NT2/D1 (cell line): ENCODE data around the gene ZFYVE9.

Source experiments
- DNase-seq: peaks from one replicate; pipeline ENCODE4 v3.0.0-alpha.2; 2011; ENCODE audit warnings: low read depth, low spot score
- H3K27me3 ChIP-seq: 2 replicates; pipeline ENCODE4 v1.6.0; 2011; ENCODE audit warnings: mild to moderate bottlenecking; ENCODE audit not compliant: insufficient read length, insufficient read depth
- H3K36me3 ChIP-seq: 2 replicates; pipeline ENCODE4 v1.6.1; 2011; ENCODE audit warnings: mild to moderate bottlenecking, low read length, mixed read lengths; ENCODE audit not compliant: insufficient read depth, insufficient read length
- H3K4me1 ChIP-seq: 2 replicates; pipeline ENCODE4 v1.5.1; 2011; ENCODE audit not compliant: insufficient read depth, insufficient read length
- H3K4me3 ChIP-seq: 2 replicates; pipeline ENCODE4 v1.5.1; 2011; ENCODE audit warnings: low read depth; ENCODE audit not compliant: insufficient read length
- H3K9ac ChIP-seq: 2 replicates; pipeline ENCODE4 v1.6.0; 2011; ENCODE audit warnings: low read depth; ENCODE audit not compliant: insufficient read length
- H3K9me3 ChIP-seq: 2 replicates; pipeline ENCODE4 v1.5.1; 2011; ENCODE audit warnings: mild to moderate bottlenecking, low read length; ENCODE audit not compliant: insufficient read depth
- SUZ12 ChIP-seq: IDR thresholded peaks from 2 replicates; pipeline ENCODE4 v1.6.1; 2011; ENCODE audit not compliant: insufficient read length, insufficient read depth; ENCODE audit errors: extremely low read depth
- YY1 ChIP-seq: IDR thresholded peaks from 2 replicates; pipeline ENCODE4 v1.6.1; 2011; ENCODE audit not compliant: insufficient read length, insufficient read depth
- ZNF274 ChIP-seq: IDR thresholded peaks from 2 replicates; pipeline ENCODE4 v1.6.1; 2011; ENCODE audit warnings: mild to moderate bottlenecking, low read depth, low read length

The ZFYVE9 gene

GRCh38 chr1:52296345-52296744 lies 154.5 kb downstream of the ZFYVE9 start:
- Histone ChIP-seq H3K4me3 (no peak overlapping the region), H3K9ac (no peak overlapping the region), H3K27me3 (no peaks in the 10 kb centered on the region), H3K36me3 (peaks cover 5% of the 10 kb centered on the region), H3K9me3 (no peaks in the 10 kb centered on the region), H3K4me1 (no peaks in the 10 kb centered on the region)
- DNase-seq, result no peak
- no peak for TF ChIP-seq YY1
- no peak for TF ChIP-seq SUZ12
- no peak for TF ChIP-seq ZNF274

GRCh38 chr1:52305417-52306226 lies 163.7 kb downstream of the ZFYVE9 start:
- no peak overlapping the region for H3K9ac ChIP-seq
- peaks cover 15% of the 10 kb centered on the region for H3K36me3 ChIP-seq
- H3K27me3 ChIP-seq, result no peaks in the 10 kb centered on the region
- DNase-seq, result no peak
- no peak overlapping the region for H3K4me3 ChIP-seq
- no peak for TF ChIP-seq YY1
- no peak for TF ChIP-seq ZNF274
- no peak for TF ChIP-seq SUZ12
- H3K9me3 ChIP-seq, result no peaks in the 10 kb centered on the region
- peaks cover 3% of the 10 kb centered on the region for H3K4me1 ChIP-seq

DNA sequence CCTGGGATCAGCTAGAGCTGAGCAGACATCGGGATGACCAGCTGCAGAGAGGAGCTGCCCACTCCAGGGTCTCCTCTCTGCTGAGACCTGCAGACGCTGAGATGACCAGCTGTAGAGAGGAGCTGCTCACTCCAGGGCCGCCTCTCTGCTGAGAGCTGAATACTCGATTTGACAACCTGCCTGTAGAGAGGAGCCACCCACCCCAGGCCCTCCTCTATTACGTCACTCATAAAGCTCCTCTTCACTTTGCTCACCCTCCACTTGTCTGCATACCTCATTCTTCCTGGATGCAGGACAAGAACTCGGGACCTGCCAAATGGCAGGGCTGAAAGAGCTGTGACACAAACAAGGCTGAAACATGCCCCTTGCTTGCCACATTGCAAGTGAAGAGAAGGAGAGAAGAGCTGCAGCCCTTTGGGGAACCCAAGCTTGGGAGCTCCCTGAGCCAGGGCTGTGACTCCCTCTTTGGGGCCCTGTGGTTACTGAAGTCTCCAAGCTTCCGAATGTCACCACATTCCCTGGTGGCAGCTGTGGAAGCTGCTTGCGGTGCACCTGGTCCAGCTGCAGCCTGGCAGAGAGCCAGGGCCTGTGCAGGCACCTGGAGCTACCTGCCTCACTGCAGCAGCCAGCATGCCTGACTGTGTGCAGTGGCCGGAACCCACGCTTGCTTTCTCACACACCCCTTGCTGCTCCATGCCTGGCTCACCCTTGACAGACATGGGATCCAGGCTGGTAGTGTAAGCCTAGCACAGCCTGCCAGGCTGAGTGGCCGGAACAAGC lies 164.5 kb downstream of the ZFYVE9 start:
- Histone ChIP-seq H3K9ac (no peak overlapping the region), H3K4me3 (no peak overlapping the region), H3K36me3 (peaks cover 15% of the 10 kb centered on the region), H3K27me3 (no peaks in the 10 kb centered on the region), H3K9me3 (no peaks in the 10 kb centered on the region), H3K4me1 (peaks cover 3% of the 10 kb centered on the region)
- DNase-seq, result no peak
- TF ChIP-seq ZNF274, result no peak
- TF ChIP-seq SUZ12, result no peak
- no peak for TF ChIP-seq YY1

DNA sequence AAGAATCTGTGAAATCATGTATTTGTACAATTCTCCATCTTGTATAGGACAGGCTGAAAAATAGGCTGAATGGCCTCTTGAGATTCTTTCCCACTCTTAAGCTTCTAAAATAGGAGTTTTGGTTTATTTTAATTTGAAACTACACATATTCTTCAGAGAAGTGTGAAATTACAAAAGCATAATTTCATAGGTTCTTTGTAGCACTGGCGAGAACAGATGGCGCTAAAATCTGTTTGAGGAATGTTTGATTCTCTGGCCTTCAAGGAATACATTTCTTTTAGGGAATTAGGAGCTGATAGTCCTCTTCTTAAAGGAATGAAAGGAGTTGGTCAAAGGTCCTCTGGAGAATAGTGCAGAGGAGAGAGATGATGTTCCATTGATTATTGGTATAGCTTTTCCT lies 179.2 kb downstream of the ZFYVE9 start:
- no peak for DNase-seq
- Histone ChIP-seq H3K9me3 (no peaks in the 10 kb centered on the region), H3K4me1 (peaks cover 3% of the 10 kb centered on the region), H3K36me3 (no peaks in the 10 kb centered on the region), H3K9ac (no peak overlapping the region), H3K27me3 (no peaks in the 10 kb centered on the region), H3K4me3 (no peak overlapping the region)
- TF ChIP-seq SUZ12 (no peak), ZNF274 (no peak), YY1 (no peak)

- TF ChIP-seq ZNF274 (no peak), SUZ12 (no peak), YY1 (no peak)
- Histone ChIP-seq H3K4me1 (peaks cover 3% of the 10 kb centered on the region), H3K9me3 (no peaks in the 10 kb centered on the region), H3K27me3 (no peaks in the 10 kb centered on the region), H3K36me3 (no peaks in the 10 kb centered on the region), H3K9ac (no peak overlapping the region), H3K4me3 (no peak overlapping the region)
- DNase-seq, result no peak
Measured at GRCh38 chr1:52323731-52324130, 181.8 kb downstream of the ZFYVE9 start.

GRCh38 chr1:52325786-52326185 lies 183.9 kb downstream of the ZFYVE9 start:
- H3K36me3 ChIP-seq, result no peaks in the 10 kb centered on the region
- TF ChIP-seq YY1, result no peak
- no peak for TF ChIP-seq ZNF274
- TF ChIP-seq SUZ12, result no peak
- DNase-seq, result no peak

GRCh38 chr1:52328615-52329014 lies 186.7 kb downstream of the ZFYVE9 start:
- Histone ChIP-seq H3K9me3 (no peaks in the 10 kb centered on the region), H3K9ac (no peak overlapping the region), H3K4me3 (no peak overlapping the region), H3K4me1 (peaks cover 1% of the 10 kb centered on the region), H3K36me3 (no peaks in the 10 kb centered on the region), H3K27me3 (no peaks in the 10 kb centered on the region)
- no peak for TF ChIP-seq ZNF274
- TF ChIP-seq SUZ12, result no peak
- no peak for TF ChIP-seq YY1
- DNase-seq, result no peak

More at GRCh38 chr1:52325786-52326185, 183.9 kb downstream of the ZFYVE9 start:
- Histone ChIP-seq H3K4me3 (no peak overlapping the region), H3K27me3 (no peaks in the 10 kb centered on the region), H3K4me1 (peaks cover 3% of the 10 kb centered on the region), H3K9ac (no peak overlapping the region), H3K9me3 (no peaks in the 10 kb centered on the region)
